IPS DF 6.9 (cell line): Measurements from ENCODE around the gene PARD3B.

Experiments
- DNase-seq: peaks from one replicate; pipeline ENCODE4 v3.0.0-alpha.2; 2013; ENCODE audit warnings: low read depth, low spot score
- H3K27ac ChIP-seq: one replicate; pipeline ENCODE4 v1.5.1; 2013; ENCODE audit warnings: low read length, control low read depth
- H3K27me3 ChIP-seq: 2 replicates; pipeline ENCODE4 v1.6.1; 2013; ENCODE audit warnings: mild to moderate bottlenecking, low read length; ENCODE audit not compliant: control insufficient read depth, insufficient read depth
- H3K36me3 ChIP-seq: 2 replicates; pipeline ENCODE4 v1.6.1; 2013; ENCODE audit warnings: low read length; ENCODE audit not compliant: control insufficient read depth, insufficient read depth
- H3K4me1 ChIP-seq: 2 replicates; pipeline ENCODE4 v1.6.1; 2013; ENCODE audit warnings: low read length; ENCODE audit not compliant: control insufficient read depth, insufficient read depth
- H3K4me3 ChIP-seq: 2 replicates; pipeline ENCODE4 v1.5.1; 2013; ENCODE audit warnings: mild to moderate bottlenecking, low read length
- H3K9me3 ChIP-seq: 2 replicates; pipeline ENCODE4 v1.6.1; 2013; ENCODE audit warnings: low read length, inconsistent platforms; ENCODE audit not compliant: control insufficient read depth, insufficient read depth
- WGBS: extraction: QIAGEN DNeasy Blood & Tissue Kit; methylation state at CpG from one replicate; pipeline ENCODE4 v1.1.7; 2013; ENCODE audit warnings: mixed read lengths, missing lambda C conversion rate; ENCODE audit not compliant: insufficient read length, insufficient coverage; 5-methylcytosine and 5-hydroxymethylcytosine counted together

The PARD3B gene

DNA sequence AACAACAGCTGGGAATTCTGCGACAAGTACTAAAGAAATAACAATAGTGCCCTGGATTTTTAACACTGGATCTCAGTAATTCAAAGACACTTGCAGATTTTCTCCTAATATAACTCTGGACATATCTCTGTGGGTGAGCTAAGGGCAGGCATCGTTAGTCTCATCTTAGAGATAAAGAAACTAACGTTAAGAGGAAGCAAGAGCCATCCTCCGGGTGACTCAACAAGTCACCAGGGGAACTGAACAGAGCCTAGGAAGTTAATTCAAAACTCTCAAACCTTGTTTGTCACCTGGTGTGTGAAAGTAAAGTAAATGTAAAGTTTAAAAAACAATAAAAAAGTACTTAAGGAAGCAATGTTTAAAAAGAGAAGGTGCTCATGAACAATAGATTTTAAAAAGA is 1095.4 kb downstream of the PARD3B start:
- WGBS, result no CpG with 5 or more reads among the region's 4 CpGs
- no peak for DNase-seq
- H3K27ac ChIP-seq, result no peak overlapping the region
- no peaks in the 10 kb centered on the region for H3K36me3 ChIP-seq
- H3K27me3 ChIP-seq, result no peaks in the 10 kb centered on the region
- H3K4me1 ChIP-seq, result no peaks in the 10 kb centered on the region
- no peaks in the 10 kb centered on the region for H3K9me3 ChIP-seq
- H3K4me3 ChIP-seq, result no peak overlapping the region

DNA sequence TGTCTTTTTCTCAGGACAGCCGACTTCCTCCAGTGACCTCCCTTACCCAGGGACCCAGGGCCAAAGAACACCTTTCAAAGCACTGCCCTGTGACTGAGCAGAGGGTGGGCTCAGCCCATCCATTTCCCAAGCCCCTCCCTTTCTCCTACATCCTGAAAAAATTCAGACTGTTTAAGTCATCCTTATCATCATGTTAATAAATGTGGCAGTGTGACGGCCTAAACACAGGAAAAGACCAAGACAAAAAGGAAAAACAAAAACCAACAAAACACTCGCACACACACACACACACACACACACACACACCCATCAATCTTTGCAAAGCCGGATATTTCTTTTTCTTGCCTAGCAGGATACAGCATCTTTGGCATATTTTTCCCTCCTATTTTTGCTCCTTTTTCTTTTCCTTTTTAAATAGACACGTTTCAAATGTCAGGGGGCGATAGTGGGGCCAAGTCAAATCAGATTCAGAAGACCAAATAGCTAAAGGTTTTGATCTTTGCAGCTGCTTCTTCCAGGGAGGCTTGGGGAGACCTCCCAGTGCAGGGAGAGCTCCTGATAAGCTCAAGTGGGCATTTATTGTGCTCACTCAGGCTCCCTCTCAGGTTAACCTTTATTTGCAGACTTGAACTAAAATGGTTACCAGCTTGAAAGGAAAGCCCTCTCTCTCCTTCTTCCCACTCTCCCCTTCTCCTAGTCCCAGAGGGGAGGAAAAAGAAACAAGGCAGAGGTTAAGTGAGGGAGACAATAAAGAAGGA is 1097.5 kb downstream of the PARD3B start:
- H3K4me3 ChIP-seq, result no peak overlapping the region
- no CpG with 5 or more reads among the region's 6 CpGs for WGBS
- no peak for DNase-seq

DNA sequence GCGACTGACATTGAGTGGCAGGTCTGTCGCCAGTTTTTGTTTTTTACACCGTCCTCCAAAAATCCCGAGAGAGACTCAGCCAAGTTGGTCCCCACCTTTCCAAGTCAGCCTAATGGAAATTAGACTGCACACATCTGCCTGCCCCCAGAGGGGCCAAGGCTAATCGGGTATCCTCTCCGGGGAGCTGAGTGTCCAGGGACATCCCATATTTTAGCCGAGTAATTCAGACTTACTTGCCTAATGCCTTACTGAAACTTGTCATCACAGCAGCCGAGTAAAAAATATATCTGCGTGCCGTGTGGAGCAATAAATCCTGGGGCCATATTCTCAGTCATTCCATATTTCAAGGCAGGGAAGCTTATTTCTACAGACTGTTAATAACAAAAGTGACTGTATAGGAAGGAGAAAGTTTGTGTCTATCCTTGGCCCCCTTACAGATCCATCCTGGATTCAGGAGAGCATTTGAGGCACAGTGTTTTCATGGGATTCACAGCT is 1098.2 kb downstream of the PARD3B start:
- no peaks in the 10 kb centered on the region for H3K9me3 ChIP-seq
- H3K27ac ChIP-seq, result no peak overlapping the region
- H3K27me3 ChIP-seq, result no peaks in the 10 kb centered on the region
- DNase-seq, result no peak
- no CpG with 5 or more reads among the region's 10 CpGs for WGBS
- no peaks in the 10 kb centered on the region for H3K4me1 ChIP-seq
- no peak overlapping the region for H3K4me3 ChIP-seq
- H3K36me3 ChIP-seq, result no peaks in the 10 kb centered on the region

More for the DNA sequence above, 1097.5 kb downstream of the PARD3B start:
- no peaks in the 10 kb centered on the region for H3K4me1 ChIP-seq
- H3K27ac ChIP-seq, result no peak overlapping the region
- H3K9me3 ChIP-seq, result no peaks in the 10 kb centered on the region
- H3K36me3 ChIP-seq, result no peaks in the 10 kb centered on the region
- H3K27me3 ChIP-seq, result no peaks in the 10 kb centered on the region

DNA sequence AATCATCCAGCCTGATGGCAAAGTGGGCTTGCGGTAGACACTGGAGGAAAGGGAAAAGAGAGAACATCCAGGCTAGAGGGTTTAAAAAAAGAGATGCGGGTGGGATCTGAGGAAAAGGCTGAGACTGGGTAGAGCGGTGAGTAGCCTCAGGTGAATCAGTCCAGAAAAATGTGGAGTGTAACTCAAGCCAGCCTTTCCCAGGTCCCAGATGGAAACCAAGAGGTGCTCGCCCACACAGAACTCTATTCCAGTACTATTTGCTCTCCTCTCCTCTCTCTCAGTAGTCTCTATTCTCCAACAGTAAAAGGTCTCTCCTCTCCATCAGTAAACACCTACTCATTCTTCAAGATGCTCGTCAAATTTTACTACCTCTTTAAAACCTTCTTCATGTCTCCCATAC is 1098.7 kb downstream of the PARD3B start:
- Histone ChIP-seq H3K9me3 (no peaks in the 10 kb centered on the region), H3K36me3 (no peaks in the 10 kb centered on the region), H3K27ac (no peak overlapping the region), H3K27me3 (no peaks in the 10 kb centered on the region), H3K4me1 (no peaks in the 10 kb centered on the region), H3K4me3 (no peak overlapping the region)
- no peak for DNase-seq
- 100% methylated on average over 1 of the region's 5 CpGs for WGBS

DNA sequence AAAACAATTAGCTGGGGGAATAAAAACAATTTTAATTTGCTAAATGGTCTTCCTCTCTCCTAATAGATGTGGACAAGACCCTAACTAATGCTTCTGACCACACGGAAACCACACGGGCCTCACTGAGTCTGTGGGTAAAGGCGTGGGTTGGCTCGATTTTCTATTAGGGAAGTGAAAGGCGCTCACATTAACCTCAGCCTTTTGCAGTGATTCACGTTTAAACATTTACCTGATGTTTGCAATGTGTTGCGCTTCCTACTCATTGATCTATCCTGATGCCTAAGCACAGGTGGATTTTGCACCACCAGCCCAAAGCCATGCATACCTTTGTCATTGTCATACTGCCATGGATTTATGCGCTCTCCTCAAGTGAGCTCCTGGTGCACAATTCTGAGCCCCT is 1101.4 kb downstream of the PARD3B start:
- Histone ChIP-seq H3K36me3 (no peaks in the 10 kb centered on the region), H3K27ac (no peak overlapping the region), H3K27me3 (no peaks in the 10 kb centered on the region), H3K9me3 (no peaks in the 10 kb centered on the region), H3K4me1 (0 out of 2 replicates have a peak, but pooled peaks cover 1% of the 10 kb centered on the region), H3K4me3 (no peak overlapping the region)
- no peak for DNase-seq
- WGBS, result no CpG with 5 or more reads among the region's 8 CpGs

DNA sequence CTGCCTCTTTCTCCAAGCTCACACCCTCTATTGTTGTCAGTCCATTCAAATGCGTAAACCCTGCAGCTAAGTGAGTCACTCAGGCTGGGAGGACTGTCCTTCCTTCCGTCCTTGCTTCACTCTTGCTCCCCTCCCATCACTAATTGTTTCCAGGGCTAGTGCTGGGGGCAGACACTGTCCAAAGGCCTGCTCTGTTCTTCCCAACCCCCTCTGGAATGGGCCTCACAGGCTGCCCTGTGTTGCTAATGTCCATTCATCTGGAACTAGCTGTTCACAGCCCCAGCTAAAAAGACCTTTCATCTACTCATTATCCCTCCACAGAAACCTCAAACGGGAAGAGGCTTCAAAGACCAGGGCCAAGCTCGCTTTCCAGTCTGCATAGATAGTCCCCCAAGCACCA is 1105.2 kb downstream of the PARD3B start:
- peak; percentile 25 for DNase-seq
- WGBS, result no CpG with 5 or more reads among the region's 4 CpGs

DNA sequence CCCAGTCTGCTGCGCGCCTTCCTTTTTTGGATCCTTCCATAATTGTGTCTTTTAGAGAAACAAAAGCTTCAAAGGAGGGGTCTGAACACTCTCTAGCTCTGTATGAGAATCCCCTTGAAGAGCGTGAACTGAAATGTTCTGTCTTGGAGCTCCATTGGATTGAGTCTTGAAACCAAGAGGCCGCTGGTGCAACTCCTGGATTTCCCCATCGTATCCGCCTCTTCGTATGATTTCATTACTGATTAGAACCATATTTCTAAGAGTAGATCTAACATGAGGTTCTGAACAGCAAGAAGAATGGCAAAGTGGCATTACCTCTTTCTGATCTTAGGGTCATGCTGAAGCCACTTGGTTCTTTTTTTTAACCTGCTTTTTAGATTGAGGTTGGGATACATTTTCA is 1105.7 kb downstream of the PARD3B start:
- no peaks in the 10 kb centered on the region for H3K27me3 ChIP-seq
- H3K27ac ChIP-seq, result no peak overlapping the region
- 0 out of 2 replicates have a peak, but pooled peaks cover 1% of the 10 kb centered on the region for H3K4me1 ChIP-seq
- no peak for DNase-seq
- no peaks in the 10 kb centered on the region for H3K36me3 ChIP-seq
- WGBS, result no CpG with 5 or more reads among the region's 7 CpGs
- H3K9me3 ChIP-seq, result no peaks in the 10 kb centered on the region
- no peak overlapping the region for H3K4me3 ChIP-seq

More for the DNA sequence above, 1105.2 kb downstream of the PARD3B start:
- H3K36me3 ChIP-seq, result no peaks in the 10 kb centered on the region
- H3K27ac ChIP-seq, result no peak overlapping the region
- no peak overlapping the region for H3K4me3 ChIP-seq
- no peaks in the 10 kb centered on the region for H3K9me3 ChIP-seq
- H3K4me1 ChIP-seq, result 0 out of 2 replicates have a peak, but pooled peaks cover 1% of the 10 kb centered on the region
- no peaks in the 10 kb centered on the region for H3K27me3 ChIP-seq

DNA sequence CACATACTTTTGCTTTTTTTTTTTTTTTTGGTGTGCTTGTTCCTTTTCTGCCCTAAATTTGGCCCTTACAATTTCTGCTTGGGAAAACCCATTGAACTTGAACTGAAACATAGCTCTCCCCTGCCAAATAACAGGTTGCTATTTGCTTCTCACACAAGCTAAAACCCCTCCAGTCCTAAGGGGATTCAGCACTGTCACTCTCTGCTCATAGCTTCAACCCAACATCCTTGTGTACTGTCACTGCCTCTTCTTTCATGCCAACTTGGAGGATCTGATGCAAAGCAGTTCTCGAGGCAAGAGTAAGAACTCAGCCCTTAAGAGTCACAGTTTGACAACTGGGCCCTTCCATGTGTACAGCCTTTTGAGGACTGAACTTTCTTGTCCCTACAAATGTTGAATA is 1106.4 kb downstream of the PARD3B start:
- Histone ChIP-seq H3K4me1 (0 out of 2 replicates have a peak, but pooled peaks cover 1% of the 10 kb centered on the region), H3K4me3 (no peak overlapping the region), H3K36me3 (no peaks in the 10 kb centered on the region), H3K27me3 (no peaks in the 10 kb centered on the region), H3K27ac (no peak overlapping the region), H3K9me3 (no peaks in the 10 kb centered on the region)
- no peak for DNase-seq
- no CpG with 5 or more reads among the region's 1 CpG for WGBS

DNA sequence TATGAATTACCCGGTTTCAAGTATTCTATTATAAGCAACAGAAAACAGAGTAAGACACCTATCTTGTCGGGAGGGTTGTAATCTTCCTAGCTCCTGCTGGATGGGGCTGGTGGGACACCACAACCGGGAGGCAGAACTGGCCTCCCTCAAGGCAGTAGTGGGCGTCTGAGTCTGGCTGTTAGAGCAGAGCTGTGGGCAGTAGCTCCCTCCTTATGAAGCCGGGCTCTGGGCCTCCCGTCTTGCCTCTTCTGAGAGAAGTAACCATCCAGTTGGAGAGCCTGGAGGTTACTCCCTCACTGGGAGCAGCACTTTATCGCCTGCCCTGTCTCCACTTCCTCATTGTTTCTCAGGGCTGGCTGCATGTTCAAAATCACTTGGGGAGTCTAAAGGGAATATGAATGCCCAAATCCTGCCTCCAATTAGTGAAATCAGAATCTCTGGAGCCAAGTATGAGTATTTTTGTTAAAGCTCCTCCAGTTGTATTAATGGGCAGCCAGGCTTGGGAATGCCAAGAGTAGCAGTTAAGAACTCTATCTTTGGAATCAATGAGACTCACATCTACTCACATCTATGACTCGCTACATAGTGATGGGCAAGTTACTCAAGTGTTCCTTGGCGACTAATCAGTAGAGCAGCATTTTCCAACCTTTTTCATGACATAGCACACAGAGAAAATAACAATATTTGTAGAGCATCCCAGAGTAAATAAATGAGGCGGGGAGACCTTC is 1109.8 kb downstream of the PARD3B start:
- H3K4me1 ChIP-seq, result 0 out of 2 replicates have a peak, but pooled peaks cover under 1% of the 10 kb centered on the region
- no peak overlapping the region for H3K27ac ChIP-seq
- H3K4me3 ChIP-seq, result no peak overlapping the region
- no peaks in the 10 kb centered on the region for H3K9me3 ChIP-seq
- H3K27me3 ChIP-seq, result no peaks in the 10 kb centered on the region
- no peaks in the 10 kb centered on the region for H3K36me3 ChIP-seq
- no peak for DNase-seq
- WGBS, result no CpG with 5 or more reads among the region's 10 CpGs

DNA sequence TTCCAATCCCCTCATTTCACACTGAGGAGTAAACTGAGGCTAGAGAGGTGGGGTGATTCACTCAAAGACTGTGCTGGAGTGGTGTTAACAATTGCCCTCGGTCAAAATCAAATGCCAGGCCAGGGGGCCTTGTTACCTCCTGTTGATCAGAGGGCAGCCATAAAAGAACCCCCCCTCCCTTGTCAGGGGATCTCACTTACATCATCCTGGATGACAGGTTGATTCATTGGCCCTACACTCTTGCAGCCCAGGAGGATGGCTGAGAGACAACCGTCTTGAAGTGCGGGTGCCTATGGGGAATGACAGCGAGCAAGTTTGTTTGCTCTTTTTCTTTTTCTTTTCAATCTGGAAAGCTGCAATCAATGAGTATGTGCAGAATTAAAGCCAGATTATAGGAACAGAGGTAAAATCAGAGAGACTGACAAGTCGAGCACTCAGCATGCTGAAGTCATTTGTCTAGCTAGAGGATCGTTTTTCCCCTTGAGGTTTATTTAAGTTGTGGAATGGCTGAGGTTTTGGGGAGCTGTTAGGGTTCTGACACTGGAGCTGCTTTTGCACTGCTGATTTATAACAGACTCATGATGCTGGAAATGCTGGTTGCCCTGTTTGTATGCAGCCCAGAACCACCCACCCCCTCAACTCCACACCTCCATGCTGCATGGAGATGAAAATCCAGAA is 1110.6 kb downstream of the PARD3B start:
- no peaks in the 10 kb centered on the region for H3K4me1 ChIP-seq
- no CpG with 5 or more reads among the region's 6 CpGs for WGBS
- H3K36me3 ChIP-seq, result no peaks in the 10 kb centered on the region

More for the DNA sequence above, 1110.6 kb downstream of the PARD3B start:
- Histone ChIP-seq H3K27me3 (no peaks in the 10 kb centered on the region), H3K27ac (no peak overlapping the region), H3K9me3 (no peaks in the 10 kb centered on the region), H3K4me3 (no peak overlapping the region)
- DNase-seq, result no peak
